SK-N-SH (cell line): ENCODE results near the gene TMEM232. TPM values are rescaled to one million over a fixed set of nuclear protein-coding genes. Genes with fewer than 3 reads are reported as not detected.

Experiments used
- CTCF ChIA-PET: fragments of 300-600, 350-600 bp; formaldehyde crosslinking; extraction: SDS; loops from one replicate; lab custom pipeline; 2021; lab: Yijun Ruan, JAX
- POLR2A ChIA-PET: fragments of 350-600 bp; sonication (Branson Sonifier 250); formaldehyde crosslinking; extraction: SDS; loops from one replicate; lab custom pipeline; 2020; ENCODE audit warnings: antibody characterized with exemption, inconsistent platforms; lab: Yijun Ruan, JAX
- DNase-seq: peaks from one replicate; pipeline ENCODE4 v3.0.0; 2012
- H2AFZ ChIP-seq: fragments of 200-600 bp; sonication (generic); 2 replicates; pipeline ENCODE4 v1.8.1; 2016; ENCODE audit warnings: antibody characterized with exemption, mild to moderate bottlenecking, low read depth
- H3F3A ChIP-seq: fragments of 200-600 bp; sonication (generic); replicated peaks from 2 replicates; pipeline ENCODE3; 2016; ENCODE audit warnings: antibody characterized with exemption, mild to moderate bottlenecking; ENCODE audit not compliant: insufficient read depth
- H3K27ac ChIP-seq, 2 experiments: fragments of 200-500 bp in 1 of 2; fragments of 200-600 bp in 1 of 2; sonication (Bioruptor generic) in 1 of 2; sonication (generic), shearing (Covaris generic) in 1 of 2; 2 replicates each; pipeline versions ENCODE4 v1.5.1 to v1.6.1; 2014 to 2016; ENCODE audit warnings: low read depth in 2 of 2, inconsistent platforms in 1 of 2, low read length in 1 of 2, mild to moderate bottlenecking in 1 of 2, mixed read lengths in 1 of 2
- H3K27me3 ChIP-seq: fragments of 200-600 bp; sonication (generic), shearing (Covaris generic); 2 replicates; pipeline ENCODE4 v1.6.1; 2016; ENCODE audit warnings: mixed run types; ENCODE audit not compliant: insufficient read depth
- H3K36me3 ChIP-seq, 2 experiments: fragments of 200-500 bp in 1 of 2; fragments of 200-600 bp in 1 of 2; sonication (Bioruptor generic) in 1 of 2; sonication (generic) in 1 of 2; replicated peaks in 1 of 2; 2 replicates each; pipeline versions ENCODE3 to v1.5.1; 2014 to 2016; ENCODE audit warnings: low read length in 1 of 2, mild to moderate bottlenecking in 1 of 2; ENCODE audit not compliant: insufficient read depth in 2 of 2, control insufficient read depth in 1 of 2
- H3K4me1 ChIP-seq, 2 experiments: fragments of 200-500 bp in 1 of 2; fragments of 200-600 bp in 1 of 2; sonication (Bioruptor generic) in 1 of 2; sonication (generic), shearing (Covaris generic) in 1 of 2; 2 replicates each; pipeline versions ENCODE4 v1.5.1 to v1.6.1; 2014 to 2016; ENCODE audit warnings: low read depth in 1 of 2, low read length in 1 of 2, mixed run types in 1 of 2; ENCODE audit not compliant: insufficient read depth in 2 of 2, control insufficient read depth in 1 of 2
- H3K4me2 ChIP-seq: fragments of 200-600 bp; sonication (generic), shearing (Covaris generic); 2 replicates; pipeline ENCODE4 v1.6.1; 2017; ENCODE audit warnings: mixed run types
- H3K4me3 ChIP-seq, 2 experiments: fragments of 200-500 bp in 1 of 2; fragments of 200-600 bp in 1 of 2; sonication (Bioruptor generic) in 1 of 2; sonication (generic), shearing (Covaris generic) in 1 of 2; 2 replicates each; pipeline versions ENCODE4 v1.5.1 to v1.8.1; 2014 to 2016; ENCODE audit warnings: low read depth in 2 of 2, inconsistent platforms in 1 of 2, low read length in 1 of 2, mild to moderate bottlenecking in 1 of 2, mixed read lengths in 1 of 2, moderate library complexity in 1 of 2
- H3K79me2 ChIP-seq: fragments of 200-600 bp; sonication (generic); 2 replicates; pipeline ENCODE4 v1.8.1; 2017; ENCODE audit warnings: mild to moderate bottlenecking; ENCODE audit not compliant: insufficient read depth
- H3K9ac ChIP-seq: fragments of 200-600 bp; sonication (generic); 2 replicates; pipeline ENCODE4 v1.6.1; 2017; ENCODE audit warnings: mixed run types
- H3K9me2 ChIP-seq: fragments of 200-600 bp; sonication (generic); 2 replicates; pipeline ENCODE4 v1.6.1; 2017; ENCODE audit warnings: mixed run types
- H3K9me3 ChIP-seq: fragments of 200-600 bp; sonication (generic); 2 replicates; pipeline ENCODE4 v1.6.1; 2017; ENCODE audit warnings: mixed run types, mild to moderate bottlenecking, moderate library complexity
- H4K20me1 ChIP-seq: fragments of 200-600 bp; sonication (generic); 2 replicates; pipeline ENCODE4 v1.6.1; 2017; ENCODE audit warnings: mild to moderate bottlenecking, mixed run types; ENCODE audit not compliant: insufficient read depth
- CHD2 ChIP-seq: fragments of 150-350 bp; IDR thresholded peaks from 2 replicates; pipeline ENCODE4 v1.6.1; 2018; ENCODE audit warnings: low read length; ENCODE audit not compliant: partially characterized antibody
- ELF1 ChIP-seq: IDR thresholded peaks from 2 replicates; pipeline ENCODE4 v1.4.0; 2012
- EZH2phosphoT487 ChIP-seq: fragments of 200-600 bp; sonication (generic); IDR thresholded peaks from 2 replicates; pipeline ENCODE4 v1.6.1; 2017; ENCODE audit warnings: low read depth, mixed run types, mild to moderate bottlenecking, antibody characterized with exemption, moderate library complexity, borderline replicate concordance
- FOXM1 ChIP-seq: IDR thresholded peaks from 2 replicates; pipeline ENCODE4 v1.4.0; 2012; ENCODE audit warnings: low read depth, mild to moderate bottlenecking
- GABPA ChIP-seq: IDR thresholded peaks from 2 replicates; pipeline ENCODE4 v1.4.0; 2012; ENCODE audit warnings: low read depth, mild to moderate bottlenecking
- GATA2 ChIP-seq: sonication (generic); formaldehyde crosslinking; IDR thresholded peaks from 2 replicates; pipeline ENCODE4 v1.5.0; 2020; ENCODE audit warnings: mild to moderate bottlenecking, missing genetic modification reagents
- MXI1 ChIP-seq: IDR thresholded peaks from 2 replicates; pipeline ENCODE4 v1.6.1; 2012; ENCODE audit warnings: mild to moderate bottlenecking, low read depth, low read length, improper control_type of control experiment
- NFIC ChIP-seq: IDR thresholded peaks from 2 replicates; pipeline ENCODE4 v1.4.0; 2012; ENCODE audit warnings: borderline replicate concordance
- NRF1 ChIP-seq: IDR thresholded peaks from 2 replicates; pipeline ENCODE4 v1.6.1; 2012; ENCODE audit warnings: low read depth, mild to moderate bottlenecking, low read length
- RAD21 ChIP-seq: IDR thresholded peaks from 2 replicates; pipeline ENCODE4 v1.6.1; 2012; ENCODE audit warnings: mild to moderate bottlenecking, low read length
- SIN3A ChIP-seq: IDR thresholded peaks from 2 replicates; pipeline ENCODE4 v1.6.1; 2012; ENCODE audit warnings: low read depth, mild to moderate bottlenecking, low read length, moderate library complexity, borderline replicate concordance
- SMC3 ChIP-seq: IDR thresholded peaks from 2 replicates; pipeline ENCODE4 v1.6.1; 2012; ENCODE audit warnings: low read depth, low read length, improper control_type of control experiment
- TAF1 ChIP-seq: IDR thresholded peaks from 2 replicates; pipeline ENCODE4 v1.6.1; 2012; ENCODE audit warnings: low read depth, mild to moderate bottlenecking, low read length, moderate library complexity, borderline replicate concordance
- TEAD4 ChIP-seq: IDR thresholded peaks from 2 replicates; pipeline ENCODE4 v1.4.0; 2012; ENCODE audit warnings: mild to moderate bottlenecking, borderline replicate concordance; ENCODE audit not compliant: insufficient read depth
- YY1 ChIP-seq: IDR thresholded peaks from 2 replicates; pipeline ENCODE4 v1.4.0; 2012; ENCODE audit warnings: low read depth, mild to moderate bottlenecking
- WGBS: methylation state at CpG from one replicate; pipeline ENCODE4 v1.1.6; 2017; ENCODE audit warnings: low lambda C conversion rate; 5-methylcytosine and 5-hydroxymethylcytosine counted together
- polyA plus RNA-seq, 3 experiments: library from polyadenylated mRNA; depleted of rRNA; stranded (reverse); fragments of >200 nt; gene quantifications; 2 replicates each; pipeline ENCODE4 v1.2.3, GENCODE V29; 2012
- TF ChIP-seq, protein P1 (sequence below): fragments of 200-600 bp; sonication (generic); IDR thresholded peaks from 2 replicates; pipeline ENCODE4 v1.6.1; 2017; ENCODE audit warnings: antibody characterized with exemption, mild to moderate bottlenecking, moderate library complexity
- TF ChIP-seq, protein P2 (sequence below): IDR thresholded peaks from 2 replicates; pipeline ENCODE4 v1.6.1; 2012; ENCODE audit warnings: mild to moderate bottlenecking, low read depth, low read length, moderate library complexity
- TF ChIP-seq, protein P3 (sequence below): fragments of 150-350 bp; IDR thresholded peaks from 2 replicates; pipeline ENCODE4 v1.6.1; 2016; ENCODE audit warnings: mild to moderate bottlenecking, low read depth, low read length

The TMEM232 gene
- polyA plus RNA-seq, 1 of the 3 experiments (the other 2 are of a cell fraction): 0.66 TPM

DNA sequence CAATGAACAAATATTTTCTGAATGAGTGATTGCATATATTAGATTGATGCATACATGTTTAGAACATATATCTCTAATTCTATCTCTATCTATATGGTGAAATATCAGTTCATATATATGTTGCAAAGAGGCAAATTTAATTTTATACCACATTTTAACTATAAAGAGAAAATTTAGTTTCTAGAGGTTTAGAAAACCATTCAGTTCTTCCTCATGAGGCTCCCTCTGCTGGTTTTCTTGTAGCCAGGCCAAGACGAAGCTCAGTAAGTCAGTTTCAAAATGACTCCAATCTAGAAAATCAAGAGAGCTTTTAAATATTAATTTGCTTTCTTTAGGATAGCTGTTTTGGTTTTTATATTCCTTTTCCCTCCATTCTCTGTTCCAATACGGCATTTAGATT is 312.1 kb downstream of the TMEM232 start:
- WGBS: 66% methylated on average over 2 of the region's 2 CpGs
- ChIA-PET CTCF (interaction anchor here (0.6 to 1.9 kb wide), 8 partner anchors 9 to 465 kb away, joined by 3 to 9 read pairs (median 4); no protein-coding TSS in a partner anchor), POLR2A (no interaction called here)
- no peak overlapping the region for H3K4me2 ChIP-seq
- H3K9me3 ChIP-seq: no peaks in the 10 kb centered on the region
- H2AFZ ChIP-seq: no peak overlapping the region
- H3K4me3 ChIP-seq: no peak overlapping the region
- H3K36me3 ChIP-seq: no peaks in the 10 kb centered on the region
- H3K27ac ChIP-seq: peak overlapping the region; percentile 60 to 69; a peak in 2 of 4 replicates
- no peak overlapping the region for H3K9ac ChIP-seq
- no peak for DNase-seq
- H3F3A ChIP-seq: peaks cover 11% of the 10 kb centered on the region
- TF ChIP-seq TAF1 (no peak), FOXM1 (no peak), RAD21 (peak; percentile 42), SMC3 (peak; percentile 36)
- TF ChIP-seq, protein P1, sequence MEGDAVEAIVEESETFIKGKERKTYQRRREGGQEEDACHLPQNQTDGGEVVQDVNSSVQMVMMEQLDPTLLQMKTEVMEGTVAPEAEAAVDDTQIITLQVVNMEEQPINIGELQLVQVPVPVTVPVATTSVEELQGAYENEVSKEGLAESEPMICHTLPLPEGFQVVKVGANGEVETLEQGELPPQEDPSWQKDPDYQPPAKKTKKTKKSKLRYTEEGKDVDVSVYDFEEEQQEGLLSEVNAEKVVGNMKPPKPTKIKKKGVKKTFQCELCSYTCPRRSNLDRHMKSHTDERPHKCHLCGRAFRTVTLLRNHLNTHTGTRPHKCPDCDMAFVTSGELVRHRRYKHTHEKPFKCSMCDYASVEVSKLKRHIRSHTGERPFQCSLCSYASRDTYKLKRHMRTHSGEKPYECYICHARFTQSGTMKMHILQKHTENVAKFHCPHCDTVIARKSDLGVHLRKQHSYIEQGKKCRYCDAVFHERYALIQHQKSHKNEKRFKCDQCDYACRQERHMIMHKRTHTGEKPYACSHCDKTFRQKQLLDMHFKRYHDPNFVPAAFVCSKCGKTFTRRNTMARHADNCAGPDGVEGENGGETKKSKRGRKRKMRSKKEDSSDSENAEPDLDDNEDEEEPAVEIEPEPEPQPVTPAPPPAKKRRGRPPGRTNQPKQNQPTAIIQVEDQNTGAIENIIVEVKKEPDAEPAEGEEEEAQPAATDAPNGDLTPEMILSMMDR: peak; percentile 70
- no peaks in the 10 kb centered on the region for H3K79me2 ChIP-seq
- H4K20me1 ChIP-seq: no peaks in the 10 kb centered on the region
- no peaks in the 10 kb centered on the region; a peak in 2 of 4 replicates for H3K4me1 ChIP-seq
- no peaks in the 10 kb centered on the region for H3K27me3 ChIP-seq
- no peaks in the 10 kb centered on the region for H3K9me2 ChIP-seq

DNA sequence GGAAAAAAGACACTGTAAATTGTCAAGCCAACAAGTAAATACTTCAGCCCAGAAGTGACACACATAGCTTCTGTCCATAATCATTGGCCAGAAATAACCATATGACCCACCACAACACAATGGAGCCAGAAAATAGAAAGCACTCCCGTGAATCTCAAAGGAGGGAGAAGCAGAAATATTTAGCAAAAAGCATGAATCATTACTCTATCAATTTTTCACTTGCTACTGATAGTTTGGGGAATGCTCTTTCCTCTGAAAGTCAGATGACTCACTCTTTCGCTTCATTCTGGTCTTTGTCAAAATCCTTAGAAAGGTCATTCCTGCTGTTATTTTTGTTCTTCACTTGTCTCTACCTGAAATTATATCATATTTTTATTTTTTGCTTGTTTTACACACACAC is 312.6 kb downstream of the TMEM232 start:
- DNase-seq: no peak
- no peak overlapping the region for H3K4me3 ChIP-seq
- H3K79me2 ChIP-seq: no peaks in the 10 kb centered on the region
- no peaks in the 10 kb centered on the region for H3K9me3 ChIP-seq
- no peak overlapping the region for H3K4me2 ChIP-seq
- WGBS: 7% methylated on average over 2 of the region's 2 CpGs
- H3K27me3 ChIP-seq: no peaks in the 10 kb centered on the region
- H3K9me2 ChIP-seq: no peaks in the 10 kb centered on the region
- H4K20me1 ChIP-seq: no peaks in the 10 kb centered on the region
- H3K27ac ChIP-seq: peak overlapping the region; percentile 60 to 69; a peak in 3 of 4 replicates
- H2AFZ ChIP-seq: no peak overlapping the region
- no peaks in the 10 kb centered on the region; a peak in 2 of 4 replicates for H3K4me1 ChIP-seq
- ChIA-PET CTCF (interaction anchor here (0.9 to 1.9 kb wide), 5 partner anchors 8 to 465 kb away, joined by 3 to 9 read pairs (median 4); no protein-coding TSS in a partner anchor), POLR2A (no interaction called here)
- H3K9ac ChIP-seq: no peak overlapping the region
- H3K36me3 ChIP-seq: no peaks in the 10 kb centered on the region
- H3F3A ChIP-seq: peaks cover 11% of the 10 kb centered on the region
- TF ChIP-seq CHD2: no peak
- TF ChIP-seq MXI1: no peak
- TF ChIP-seq TEAD4: peak; percentile 96
- TF ChIP-seq NFIC: peak; percentile 81
- TF ChIP-seq EZH2phosphoT487: no peak
- peak; percentile 79 for TF ChIP-seq FOXM1
- no peak for TF ChIP-seq NRF1
- TF ChIP-seq ELF1: no peak
- no peak for TF ChIP-seq GABPA
- no peak for TF ChIP-seq SIN3A
- TF ChIP-seq YY1: no peak
- no peak for TF ChIP-seq TAF1
- TF ChIP-seq, protein P1: no peak
- TF ChIP-seq, protein P2, sequence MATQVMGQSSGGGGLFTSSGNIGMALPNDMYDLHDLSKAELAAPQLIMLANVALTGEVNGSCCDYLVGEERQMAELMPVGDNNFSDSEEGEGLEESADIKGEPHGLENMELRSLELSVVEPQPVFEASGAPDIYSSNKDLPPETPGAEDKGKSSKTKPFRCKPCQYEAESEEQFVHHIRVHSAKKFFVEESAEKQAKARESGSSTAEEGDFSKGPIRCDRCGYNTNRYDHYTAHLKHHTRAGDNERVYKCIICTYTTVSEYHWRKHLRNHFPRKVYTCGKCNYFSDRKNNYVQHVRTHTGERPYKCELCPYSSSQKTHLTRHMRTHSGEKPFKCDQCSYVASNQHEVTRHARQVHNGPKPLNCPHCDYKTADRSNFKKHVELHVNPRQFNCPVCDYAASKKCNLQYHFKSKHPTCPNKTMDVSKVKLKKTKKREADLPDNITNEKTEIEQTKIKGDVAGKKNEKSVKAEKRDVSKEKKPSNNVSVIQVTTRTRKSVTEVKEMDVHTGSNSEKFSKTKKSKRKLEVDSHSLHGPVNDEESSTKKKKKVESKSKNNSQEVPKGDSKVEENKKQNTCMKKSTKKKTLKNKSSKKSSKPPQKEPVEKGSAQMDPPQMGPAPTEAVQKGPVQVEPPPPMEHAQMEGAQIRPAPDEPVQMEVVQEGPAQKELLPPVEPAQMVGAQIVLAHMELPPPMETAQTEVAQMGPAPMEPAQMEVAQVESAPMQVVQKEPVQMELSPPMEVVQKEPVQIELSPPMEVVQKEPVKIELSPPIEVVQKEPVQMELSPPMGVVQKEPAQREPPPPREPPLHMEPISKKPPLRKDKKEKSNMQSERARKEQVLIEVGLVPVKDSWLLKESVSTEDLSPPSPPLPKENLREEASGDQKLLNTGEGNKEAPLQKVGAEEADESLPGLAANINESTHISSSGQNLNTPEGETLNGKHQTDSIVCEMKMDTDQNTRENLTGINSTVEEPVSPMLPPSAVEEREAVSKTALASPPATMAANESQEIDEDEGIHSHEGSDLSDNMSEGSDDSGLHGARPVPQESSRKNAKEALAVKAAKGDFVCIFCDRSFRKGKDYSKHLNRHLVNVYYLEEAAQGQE: no peak
- no peak for TF ChIP-seq GATA2
- TF ChIP-seq, protein P3, sequence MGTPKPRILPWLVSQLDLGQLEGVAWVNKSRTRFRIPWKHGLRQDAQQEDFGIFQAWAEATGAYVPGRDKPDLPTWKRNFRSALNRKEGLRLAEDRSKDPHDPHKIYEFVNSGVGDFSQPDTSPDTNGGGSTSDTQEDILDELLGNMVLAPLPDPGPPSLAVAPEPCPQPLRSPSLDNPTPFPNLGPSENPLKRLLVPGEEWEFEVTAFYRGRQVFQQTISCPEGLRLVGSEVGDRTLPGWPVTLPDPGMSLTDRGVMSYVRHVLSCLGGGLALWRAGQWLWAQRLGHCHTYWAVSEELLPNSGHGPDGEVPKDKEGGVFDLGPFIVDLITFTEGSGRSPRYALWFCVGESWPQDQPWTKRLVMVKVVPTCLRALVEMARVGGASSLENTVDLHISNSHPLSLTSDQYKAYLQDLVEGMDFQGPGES: no peak
